ENCODE results near the gene ATG101.

The ATG101 gene

GRCh38 chr12:52126050-52126604 is 56.3 kb downstream of the ATG101 start:
- peak overlapping the region; percentile 13 to 70 for H3K27ac ChIP-seq
- no peak for DNase-seq (ENCODE audit: low spot score)
- no peak for TF ChIP-seq CTCF (IDR thresholded peaks at IDR 0.05)
- H3K4me3 ChIP-seq: no peak overlapping the region
